Stimulated activated CD4-positive, alpha-beta T cell treated with anti-CD3 and anti-CD28 coated beads, Interleukin-1b, Interleukin-23, amount 100 ng/mL, for 48 hours (primary cell): Measurements from ENCODE around the gene LRRTM1.

Source experiments
- DNase-seq: peaks from one replicate; pipeline ENCODE4 v3.0.0-alpha.2; 2020

LRRTM1 gene, protein sequence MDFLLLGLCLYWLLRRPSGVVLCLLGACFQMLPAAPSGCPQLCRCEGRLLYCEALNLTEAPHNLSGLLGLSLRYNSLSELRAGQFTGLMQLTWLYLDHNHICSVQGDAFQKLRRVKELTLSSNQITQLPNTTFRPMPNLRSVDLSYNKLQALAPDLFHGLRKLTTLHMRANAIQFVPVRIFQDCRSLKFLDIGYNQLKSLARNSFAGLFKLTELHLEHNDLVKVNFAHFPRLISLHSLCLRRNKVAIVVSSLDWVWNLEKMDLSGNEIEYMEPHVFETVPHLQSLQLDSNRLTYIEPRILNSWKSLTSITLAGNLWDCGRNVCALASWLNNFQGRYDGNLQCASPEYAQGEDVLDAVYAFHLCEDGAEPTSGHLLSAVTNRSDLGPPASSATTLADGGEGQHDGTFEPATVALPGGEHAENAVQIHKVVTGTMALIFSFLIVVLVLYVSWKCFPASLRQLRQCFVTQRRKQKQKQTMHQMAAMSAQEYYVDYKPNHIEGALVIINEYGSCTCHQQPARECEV

DNA sequence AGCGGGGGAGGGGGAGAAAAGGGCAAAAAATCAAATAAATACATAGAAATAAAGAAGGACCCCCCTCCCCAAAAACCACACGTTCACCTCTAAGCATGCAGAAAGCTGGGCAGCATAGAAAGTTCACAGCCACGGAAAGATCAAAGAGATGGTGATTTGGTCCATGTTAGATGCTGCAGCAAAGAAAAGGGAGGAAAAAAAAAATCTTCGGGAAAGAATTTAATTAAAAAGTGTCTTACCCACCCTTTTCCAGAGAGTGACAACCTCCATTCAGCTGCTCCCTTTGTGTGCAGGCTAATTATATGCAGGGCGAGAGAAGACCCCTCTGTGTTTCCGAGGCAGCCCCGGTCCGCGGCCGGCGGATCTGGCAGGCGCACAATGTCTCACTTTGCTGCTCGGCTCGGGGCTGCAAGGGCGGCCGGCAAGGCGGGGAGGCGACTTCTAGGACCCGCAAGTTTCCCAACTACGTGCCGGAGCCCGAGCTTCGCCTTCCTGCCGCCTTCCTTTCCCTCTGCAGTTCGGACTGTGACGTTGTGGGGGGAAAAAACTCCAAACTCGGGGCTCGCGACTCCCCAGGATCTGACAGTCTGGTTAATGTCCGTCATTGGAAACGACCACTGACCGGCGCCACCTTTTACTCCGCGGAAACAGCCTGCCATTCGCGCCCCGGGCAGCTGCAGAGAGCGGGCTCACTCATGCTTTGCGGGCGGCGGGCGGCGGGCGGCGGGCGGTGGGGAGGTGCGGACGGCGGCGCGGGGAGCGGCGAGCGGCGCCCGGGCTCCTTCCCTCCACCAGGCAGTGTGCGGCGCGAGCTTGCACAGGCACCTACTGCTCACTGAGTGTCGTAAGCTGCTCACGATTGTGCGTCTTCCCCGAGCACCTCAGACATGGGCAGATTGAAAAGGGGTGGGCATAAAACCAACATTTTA, at the start of gene LRRTM1:
Gene LRRTM1, minus strand, starts transcription at position 844 of the 929 bp plus-strand sequence. CDS start 933 bp downstream, outside the sequence.
- DNase-seq, result no peak

DNA sequence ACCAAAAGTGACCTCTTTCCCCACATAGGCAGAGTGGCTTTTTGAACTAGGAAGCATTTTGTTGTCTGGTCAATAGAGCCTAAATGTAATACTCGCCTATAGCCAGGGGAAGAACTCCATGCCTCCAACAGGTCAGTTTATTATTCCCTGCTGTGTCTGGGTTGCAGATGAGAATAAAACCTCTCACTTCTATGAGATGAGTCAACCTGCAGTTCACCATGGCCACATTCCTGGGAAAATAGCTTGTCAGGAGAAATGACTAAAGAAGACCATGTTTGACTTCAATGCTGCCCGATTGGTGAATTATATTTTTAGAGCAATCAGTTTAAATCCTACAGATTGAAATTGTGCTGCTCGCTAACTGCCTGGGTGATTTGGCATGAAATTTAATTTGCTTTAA, 46.7 kb upstream of the LRRTM1 start:
- DNase-seq, result no peak

DNA sequence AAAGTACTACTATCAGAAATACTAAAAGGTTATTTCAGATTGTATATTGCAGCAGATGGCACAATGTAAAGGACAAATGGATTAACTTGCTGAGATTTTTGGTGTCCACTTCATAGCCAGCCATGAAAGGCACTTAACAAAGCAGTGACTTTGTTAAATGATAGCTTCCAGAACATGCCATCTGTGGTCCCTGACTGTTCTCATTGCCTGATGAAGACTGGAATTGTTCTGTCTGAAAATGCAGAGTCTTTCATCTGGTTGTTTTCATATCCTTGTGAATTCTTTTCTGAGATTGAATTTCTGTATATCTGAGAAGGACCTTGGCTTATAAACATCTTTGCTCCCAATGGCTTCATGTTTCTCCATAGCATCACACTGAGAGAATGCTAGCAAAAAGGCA, 44.4 kb upstream of the LRRTM1 start:
- DNase-seq, result no peak

DNA sequence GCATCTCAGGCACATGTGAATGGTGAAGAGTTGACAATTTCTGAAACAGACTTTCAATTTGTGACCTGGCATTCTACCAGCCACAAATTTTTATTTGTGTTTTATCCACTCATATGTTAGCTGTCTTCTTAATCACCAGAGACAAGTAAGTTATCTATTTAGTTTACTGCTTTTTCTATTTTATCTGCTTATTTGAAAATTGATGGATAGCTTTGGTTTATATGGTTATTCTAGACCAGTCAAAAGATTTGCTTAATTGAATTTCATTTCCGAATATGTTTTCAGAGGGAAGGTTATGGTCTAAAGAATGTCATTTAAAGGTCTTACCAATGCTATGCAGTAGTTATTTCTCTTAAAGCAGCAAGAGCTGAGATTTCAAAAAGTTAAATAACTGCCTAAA, 43.5 kb upstream of the LRRTM1 start:
- no peak for DNase-seq

DNA sequence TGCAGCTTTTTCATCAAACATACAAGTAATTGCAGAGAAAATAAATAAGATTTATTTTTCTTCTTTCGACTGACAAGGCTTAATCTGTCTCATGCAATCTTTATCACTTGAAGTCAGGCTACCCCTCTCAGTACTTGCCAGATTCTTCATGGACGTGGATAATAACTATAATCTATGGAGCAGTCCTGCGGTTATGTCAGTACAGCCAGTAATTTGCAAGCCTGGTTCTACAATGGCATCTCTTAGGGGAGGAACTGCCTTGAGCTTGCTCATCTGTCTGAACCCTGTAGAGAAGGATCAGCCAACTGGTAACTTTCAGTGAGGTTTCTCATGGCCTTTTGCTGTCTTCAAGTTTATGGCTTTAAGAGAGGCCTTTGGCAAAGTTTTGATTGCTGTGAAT, 35.5 kb upstream of the LRRTM1 start:
- no peak for DNase-seq

DNA sequence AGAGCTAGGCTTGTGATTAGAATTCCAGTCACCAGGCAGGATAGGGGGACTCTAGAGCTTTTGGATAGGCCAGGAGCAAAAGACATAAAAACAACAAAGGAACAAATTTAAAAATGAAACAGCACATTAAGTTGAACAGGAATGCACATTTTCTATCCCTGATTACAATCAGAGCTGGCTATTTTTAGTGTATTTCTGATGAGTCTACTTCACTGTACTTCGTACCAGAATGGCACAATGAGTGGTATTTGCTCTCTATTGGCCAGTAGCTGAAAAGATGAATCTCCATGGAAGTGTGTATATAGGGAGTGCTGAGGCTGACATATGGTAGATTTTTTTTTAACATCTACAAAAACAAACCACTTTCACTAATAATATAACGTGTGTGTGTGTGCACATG, 34.2 kb upstream of the LRRTM1 start:
- DNase-seq, result no peak

DNA sequence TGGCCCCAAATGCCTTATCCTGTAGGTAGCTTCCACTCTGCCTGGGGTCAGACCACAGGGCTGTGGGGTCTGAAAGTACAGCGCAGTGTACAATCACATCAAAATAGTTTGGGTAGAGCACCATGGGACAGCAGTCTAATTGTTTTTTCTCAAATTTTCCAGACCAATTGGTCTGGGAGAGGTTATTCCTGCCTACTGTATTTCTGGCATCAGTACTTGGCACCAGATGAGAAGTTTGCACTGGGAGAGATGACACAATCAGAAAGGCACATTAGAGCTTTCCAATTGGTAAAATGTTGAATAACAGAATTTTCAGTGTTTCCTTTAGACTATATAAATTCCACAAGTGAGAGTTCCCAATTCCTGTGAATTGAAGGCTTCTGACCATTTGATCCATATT, 30.9 kb upstream of the LRRTM1 start:
- no peak for DNase-seq

DNA sequence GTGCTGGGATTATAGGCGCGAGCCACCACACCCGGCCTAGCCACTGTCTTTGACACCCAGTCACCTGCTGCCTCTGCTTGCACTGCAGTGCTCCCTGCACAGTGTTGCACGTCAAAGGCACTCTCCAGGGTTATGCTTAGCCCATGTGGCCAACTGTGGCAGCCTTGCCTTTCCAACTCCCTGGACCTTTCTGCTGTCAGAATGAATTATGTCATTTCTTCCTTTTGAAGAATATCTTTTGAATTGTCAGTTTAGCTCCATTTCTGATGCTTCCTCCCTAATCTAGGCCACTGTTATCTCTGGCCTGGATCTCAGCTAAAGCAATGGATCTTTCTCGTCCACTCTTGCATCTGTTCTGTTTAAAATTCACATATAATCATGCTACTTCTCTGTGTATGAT, 29.3 kb upstream of the LRRTM1 start:
- no peak for DNase-seq

DNA sequence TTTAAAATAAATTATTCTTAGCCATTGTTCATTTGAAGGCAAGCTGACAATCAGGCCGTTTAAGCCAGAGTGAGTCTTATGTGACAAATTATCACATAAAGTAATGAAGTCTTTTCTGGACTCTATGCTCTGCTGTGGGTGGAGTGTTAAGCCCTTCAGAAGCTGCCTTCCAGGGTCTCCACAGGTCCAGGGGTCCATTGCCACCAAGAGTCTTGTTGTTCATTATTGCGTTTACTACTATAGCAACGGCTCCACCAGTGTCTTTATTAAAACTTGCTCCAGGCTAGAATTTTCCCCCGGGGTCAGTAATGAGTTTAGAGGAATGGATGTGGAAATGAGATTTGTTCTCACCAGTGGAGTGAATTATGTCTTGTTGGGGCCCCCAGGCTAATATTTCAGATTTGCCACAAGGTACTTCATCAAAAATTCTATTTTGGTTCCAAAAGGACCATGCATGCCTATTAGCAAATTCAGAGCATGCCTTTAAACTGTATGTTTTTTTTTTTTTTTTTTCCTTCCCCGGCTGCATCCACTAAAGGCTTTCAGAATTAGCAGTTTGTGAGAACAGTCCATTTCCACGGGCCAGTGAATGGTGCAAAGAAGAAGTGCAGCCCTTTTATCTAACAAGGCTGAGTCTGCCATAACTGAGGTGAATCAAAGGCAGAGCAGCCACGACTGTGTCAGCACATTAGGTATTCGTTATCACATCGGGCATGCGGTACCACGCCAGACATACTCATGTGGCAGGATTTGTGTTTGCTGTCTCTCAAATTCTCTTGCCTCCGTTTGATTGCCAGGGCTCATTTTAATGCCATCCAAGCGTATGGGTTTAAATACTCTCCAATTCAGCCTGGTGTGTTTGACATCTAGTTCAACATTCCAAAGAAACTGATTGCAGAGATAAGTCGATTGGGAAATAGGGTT, 26.2 kb upstream of the LRRTM1 start:
- DNase-seq, result no peak

DNA sequence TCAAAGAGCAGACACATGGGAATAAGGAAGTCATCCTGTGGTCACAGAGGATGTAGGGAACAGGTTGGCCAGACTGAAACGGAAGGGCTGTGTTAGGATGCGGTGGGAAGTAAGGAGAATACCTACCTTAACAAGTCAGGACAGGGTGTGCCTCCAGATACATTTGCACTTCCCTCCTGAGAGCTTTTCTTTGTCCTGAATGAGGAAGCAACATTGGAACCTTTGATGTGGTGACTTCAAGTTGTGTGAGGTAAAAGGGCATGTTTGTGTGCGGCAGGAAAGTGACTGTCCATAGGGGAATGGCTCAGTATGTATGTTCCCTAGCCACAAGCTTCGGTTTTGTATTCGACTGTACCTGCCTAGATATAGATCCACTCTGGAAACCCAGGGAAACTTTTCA, 24.9 kb upstream of the LRRTM1 start:
- DNase-seq, result no peak

DNA sequence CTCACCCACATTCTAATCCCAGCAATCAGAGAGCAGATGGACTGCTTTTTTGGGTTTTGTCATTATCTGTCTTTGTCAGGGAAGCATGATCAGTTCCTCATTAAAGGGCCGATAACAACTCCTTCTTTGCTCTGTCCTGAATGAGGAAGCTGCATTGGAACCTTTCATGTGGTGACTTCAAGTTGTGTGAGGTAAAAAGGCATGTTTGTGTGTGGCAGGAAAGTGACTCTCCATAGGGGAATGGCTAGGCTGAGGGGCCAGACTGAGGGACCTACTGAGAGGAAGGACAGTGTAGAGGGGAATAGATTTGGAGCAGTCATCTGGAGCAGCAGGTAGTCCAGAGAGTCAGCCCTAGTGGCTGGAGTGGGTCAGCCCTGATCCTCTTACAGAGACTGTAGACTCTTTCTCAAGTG, 23.6 kb upstream of the LRRTM1 start:
- DNase-seq, result no peak

DNA sequence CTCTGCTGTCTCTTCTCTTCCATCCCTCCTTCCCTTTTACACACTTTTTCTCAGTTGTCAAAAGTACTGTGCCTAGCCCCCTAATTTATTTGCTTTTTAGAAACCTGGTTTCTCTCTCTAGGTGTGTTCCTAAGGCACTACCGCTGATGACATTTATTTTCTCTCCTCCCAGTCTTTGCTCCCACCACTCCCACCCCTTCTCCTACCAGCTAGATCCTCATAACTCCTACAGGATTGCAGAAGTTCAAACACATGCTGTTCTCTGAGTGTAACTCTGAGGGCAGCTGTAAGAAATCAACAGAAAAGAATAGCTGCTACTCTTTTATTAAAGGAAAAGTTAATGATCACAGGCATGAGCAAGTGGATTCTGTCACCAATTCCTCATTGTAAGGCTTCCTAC, 22.3 kb upstream of the LRRTM1 start:
- DNase-seq, result no peak

DNA sequence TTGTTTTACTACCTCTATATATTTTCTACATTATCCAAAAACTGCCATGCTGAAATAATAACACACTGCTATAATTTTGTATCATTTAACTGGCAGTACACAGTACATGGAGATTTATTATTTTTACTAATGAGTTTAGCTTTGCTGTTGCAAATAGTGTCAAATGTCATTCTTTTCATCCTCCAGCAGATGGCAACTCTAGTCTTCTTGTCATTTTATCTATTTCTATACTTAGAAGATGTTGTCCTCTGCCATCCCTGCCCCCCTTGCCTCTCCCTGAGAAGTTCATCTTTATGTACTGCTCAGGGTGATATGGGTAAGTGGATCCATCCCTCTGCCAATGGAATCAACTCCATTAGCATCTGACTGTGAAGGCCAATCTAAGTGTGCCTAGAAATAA, 21.7 kb upstream of the LRRTM1 start:
- no peak for DNase-seq

DNA sequence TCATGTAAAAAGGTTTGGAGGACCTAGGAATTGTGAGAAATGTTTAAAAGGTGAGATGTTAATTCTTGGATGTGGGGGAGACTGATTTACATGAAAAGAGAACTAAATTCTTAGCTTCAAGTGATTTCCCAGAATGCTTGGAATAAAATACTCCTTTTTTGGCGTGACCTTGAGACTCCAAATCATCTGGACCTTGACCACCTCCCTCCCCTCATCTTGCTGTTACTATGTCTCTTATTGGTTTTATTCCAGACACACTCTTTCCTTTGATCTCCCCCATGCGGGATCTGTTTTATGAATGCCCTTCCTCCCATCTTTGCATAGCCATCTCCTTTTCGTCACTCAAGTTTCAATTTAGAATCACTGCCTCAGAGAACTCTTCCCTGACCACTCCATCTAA, 20.0 kb upstream of the LRRTM1 start:
- no peak for DNase-seq

DNA sequence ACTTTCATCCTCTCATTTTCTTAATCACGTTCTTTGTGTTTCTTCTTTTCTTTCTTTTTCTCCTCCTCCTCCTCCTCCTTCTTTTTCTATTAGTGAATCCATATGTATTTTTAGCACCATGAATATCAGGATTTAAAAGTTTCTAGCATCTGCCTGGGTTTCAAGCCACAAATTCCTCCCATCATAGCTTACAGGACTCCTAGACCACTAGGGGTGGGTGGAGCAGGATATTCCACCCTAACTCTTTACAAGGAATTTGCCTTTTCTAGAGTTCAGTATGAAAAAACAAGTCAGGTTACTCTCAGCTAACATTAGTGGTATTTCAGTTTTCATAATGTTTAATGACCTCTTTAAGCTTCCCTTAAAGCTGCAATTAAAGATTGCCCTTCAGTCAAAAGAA, 19.1 kb upstream of the LRRTM1 start:
- no peak for DNase-seq

DNA sequence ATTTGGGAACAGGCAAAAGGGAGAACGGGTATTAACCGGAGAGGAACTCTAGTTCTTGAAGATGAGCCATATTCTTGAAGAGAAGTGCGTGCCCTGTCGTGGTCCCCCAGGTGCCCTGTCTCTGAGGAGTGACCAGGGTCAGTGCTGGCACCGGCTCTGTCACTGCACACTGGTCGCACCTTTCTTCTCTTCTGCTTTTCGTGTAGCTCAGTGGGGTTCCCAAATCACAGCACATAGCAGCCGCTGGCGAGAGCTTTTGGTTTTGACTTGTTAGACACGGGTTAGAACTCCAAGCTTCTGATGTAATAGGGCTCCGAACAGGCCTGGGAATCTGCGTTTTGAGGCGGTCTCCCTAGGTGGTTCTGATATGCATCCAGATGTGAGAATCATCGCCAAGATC, 18.4 kb upstream of the LRRTM1 start:
- no peak for DNase-seq

DNA sequence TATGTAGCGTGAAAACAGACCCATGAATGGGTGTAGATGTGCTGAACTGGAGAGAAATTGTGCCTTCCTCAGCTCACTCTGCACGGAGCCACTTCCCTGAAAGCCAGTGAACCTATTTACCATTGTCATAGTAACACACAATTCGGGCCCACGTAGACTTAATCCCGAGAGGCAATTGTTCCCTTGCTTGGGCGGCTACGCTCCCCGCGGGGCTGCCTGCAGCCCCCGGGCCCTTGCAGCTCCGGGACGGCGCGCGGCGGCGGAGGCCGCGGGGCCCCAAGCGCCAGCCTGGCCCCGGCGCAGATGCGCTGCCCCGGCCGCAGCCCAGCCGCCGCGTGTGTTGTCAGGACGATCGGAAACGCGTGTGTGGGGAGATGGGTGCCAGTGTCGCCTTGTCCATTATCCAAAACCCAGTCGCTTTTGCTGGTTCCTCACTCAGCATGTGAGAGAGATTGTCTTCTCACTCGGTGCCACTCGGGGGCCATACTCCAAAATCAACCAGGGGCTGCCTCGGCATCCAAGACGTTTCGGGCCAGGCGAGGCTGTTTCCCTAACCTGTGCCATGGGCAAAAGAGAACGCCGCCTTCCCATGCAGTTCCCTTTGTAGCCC, 17.9 kb upstream of the LRRTM1 start:
- DNase-seq, result no peak

DNA sequence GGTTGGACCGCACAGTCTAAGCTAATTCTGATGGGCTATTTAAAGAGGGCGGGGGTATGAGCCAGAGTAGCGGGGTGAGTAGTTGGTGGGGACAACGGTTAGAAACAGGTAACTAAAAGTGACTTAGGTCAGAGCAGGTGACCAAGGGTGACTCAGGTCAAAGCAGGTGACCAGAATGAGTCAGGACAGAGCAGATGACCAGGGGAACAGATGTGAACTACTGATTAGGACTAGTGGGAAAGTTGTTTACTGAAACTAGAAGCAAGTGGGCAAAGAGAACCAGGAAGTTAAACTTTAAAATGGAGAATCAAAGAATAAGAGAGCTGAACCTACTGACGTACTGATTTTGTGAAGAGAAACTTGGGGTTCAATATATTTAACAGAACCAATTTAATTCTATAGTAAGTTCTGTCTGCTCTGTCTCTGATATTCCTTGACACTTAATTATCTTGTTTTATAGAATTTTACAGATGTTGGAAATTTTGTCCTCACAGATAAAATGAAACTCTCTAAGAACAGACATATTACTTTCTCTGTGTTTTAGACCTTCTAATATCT, 7.8 kb upstream of the LRRTM1 start:
- no peak for DNase-seq

DNA sequence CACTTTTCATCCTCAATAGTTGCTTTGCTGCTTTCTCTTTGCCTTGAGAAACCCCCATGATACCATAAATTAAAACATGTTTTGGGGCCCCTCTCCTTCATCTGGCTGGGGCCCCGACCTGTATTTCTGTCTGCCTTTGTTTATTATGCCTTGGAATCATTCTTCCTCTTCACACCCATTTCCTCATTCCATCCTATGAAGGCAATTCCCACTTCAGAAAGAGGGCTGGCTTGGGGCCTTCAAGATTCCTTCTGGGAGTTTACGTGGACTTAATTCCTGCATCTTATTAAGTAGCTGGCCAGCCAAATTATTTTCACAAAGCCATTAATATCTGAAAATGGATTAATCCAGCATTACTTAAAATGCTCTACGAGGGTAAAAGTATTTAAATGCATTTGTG, 6.8 kb upstream of the LRRTM1 start:
- no peak for DNase-seq

DNA sequence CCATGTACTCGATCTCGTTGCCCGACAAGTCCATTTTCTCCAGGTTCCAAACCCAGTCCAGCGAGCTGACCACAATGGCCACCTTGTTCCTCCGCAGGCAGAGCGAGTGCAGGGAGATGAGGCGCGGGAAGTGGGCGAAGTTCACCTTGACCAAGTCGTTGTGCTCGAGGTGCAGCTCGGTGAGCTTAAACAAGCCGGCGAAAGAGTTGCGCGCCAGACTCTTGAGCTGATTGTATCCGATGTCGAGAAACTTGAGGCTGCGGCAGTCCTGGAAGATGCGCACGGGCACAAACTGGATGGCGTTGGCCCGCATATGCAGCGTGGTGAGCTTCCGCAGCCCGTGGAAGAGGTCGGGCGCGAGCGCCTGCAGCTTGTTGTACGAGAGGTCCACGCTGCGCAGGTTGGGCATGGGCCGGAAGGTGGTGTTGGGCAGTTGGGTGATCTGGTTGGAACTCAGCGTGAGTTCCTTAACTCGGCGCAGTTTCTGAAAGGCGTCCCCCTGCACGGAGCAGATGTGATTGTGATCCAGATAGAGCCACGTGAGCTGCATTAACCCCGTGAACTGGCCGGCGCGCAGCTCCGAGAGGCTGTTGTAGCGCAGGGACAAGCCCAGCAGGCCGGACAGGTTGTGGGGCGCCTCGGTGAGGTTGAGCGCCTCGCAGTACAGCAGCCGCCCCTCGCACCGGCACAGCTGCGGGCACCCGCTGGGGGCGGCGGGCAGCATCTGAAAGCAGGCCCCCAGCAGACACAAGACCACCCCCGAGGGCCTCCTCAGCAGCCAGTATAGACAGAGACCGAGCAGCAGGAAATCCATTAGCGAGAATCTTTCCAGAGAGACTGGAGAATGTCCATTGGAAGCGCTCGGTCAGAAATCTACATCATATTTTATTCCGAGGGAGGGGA, 1.3 kb downstream of the LRRTM1 start:
- no peak for DNase-seq
